ENCODE results near the gene TLDC2.

The TLDC2 gene

GRCh38 chr20:36849333-36850065 is 26.4 kb upstream of the TLDC2 start:
- ChIA-PET POLR2A (no interaction called here), CTCF (interaction anchor here (0.8 to 7.3 kb wide), 4 partner anchors 12 to 34 kb away, joined by 3 to 61 read pairs (median 4); no protein-coding TSS in a partner anchor)
- DNase-seq (ENCODE audit: extremely low spot score), result no peak
- no peak for TF ChIP-seq CTCF (IDR thresholded peaks at IDR 0.05; ENCODE audit: control extremely low read depth, extremely low read depth, low read depth, missing control alignments)

GRCh38 chr20:36850759-36851158 is 25.2 kb upstream of the TLDC2 start:
- ChIA-PET POLR2A (no interaction called here), CTCF (interaction anchor here (1.6 kb wide), 1 partner anchor 10 kb away, joined by 3 read pairs; no protein-coding TSS in a partner anchor)
- DNase-seq (ENCODE audit: extremely low spot score), result no peak
- TF ChIP-seq CTCF (IDR thresholded peaks at IDR 0.05; ENCODE audit: control extremely low read depth, extremely low read depth, low read depth, missing control alignments), result no peak

GRCh38 chr20:36851490-36851889 is 24.4 kb upstream of the TLDC2 start:
- TF ChIP-seq CTCF (IDR thresholded peaks at IDR 0.05; ENCODE audit: control extremely low read depth, extremely low read depth, low read depth, missing control alignments), result no peak
- DNase-seq (ENCODE audit: extremely low spot score), result no peak
- POLR2A ChIA-PET, result interaction anchor here (0.6 to 1.7 kb wide), 2 partner anchors 16 to 263 kb away, joined by 3 to 4 read pairs; no protein-coding TSS in a partner anchor
- CTCF ChIA-PET, result interaction anchor here (1.2 to 7.4 kb wide), 4 partner anchors 9 to 35 kb away, joined by 3 to 50 read pairs (median 6); a partner anchor contains a TSS

GRCh38 chr20:36852187-36852586 is 23.8 kb upstream of the TLDC2 start:
- TF ChIP-seq CTCF (IDR thresholded peaks at IDR 0.05; ENCODE audit: control extremely low read depth, extremely low read depth, low read depth, missing control alignments), result no peak
- ChIA-PET POLR2A (interaction anchor here (1.7 kb wide), 1 partner anchor 16 kb away, joined by 4 read pairs; no protein-coding TSS in a partner anchor), CTCF (interaction anchor here (1.0 to 7.4 kb wide), 5 partner anchors 8 to 35 kb away, joined by 3 to 50 read pairs (median 3); a partner anchor contains a TSS)
- no peak for DNase-seq (ENCODE audit: extremely low spot score)

- no peak for TF ChIP-seq CTCF (IDR thresholded peaks at IDR 0.05; ENCODE audit: control extremely low read depth, extremely low read depth, low read depth, missing control alignments)
- ChIA-PET CTCF (interaction anchor here (0.7 to 7.4 kb wide), 8 partner anchors 9 to 46 kb away, joined by 3 to 50 read pairs (median 4); partner anchors contain the start of gene TLDC2), POLR2A (no interaction called here)
- DNase-seq (ENCODE audit: extremely low spot score), result no peak
Observed at GRCh38 chr20:36854348-36855240, 21.3 kb upstream of the TLDC2 start.

GRCh38 chr20:36855241-36855657 is 20.7 kb upstream of the TLDC2 start:
- ChIA-PET POLR2A (no interaction called here), CTCF (interaction anchor here (1.1 to 7.4 kb wide), 6 partner anchors 9 to 47 kb away, joined by 3 to 50 read pairs (median 5); partner anchors contain the start of gene TLDC2)
- no peak for TF ChIP-seq CTCF (IDR thresholded peaks at IDR 0.05; ENCODE audit: control extremely low read depth, extremely low read depth, low read depth, missing control alignments)
- DNase-seq (ENCODE audit: extremely low spot score), result no peak

All from GM10248 (cell line).